SKM-1 (cell line): ENCODE measurements around the gene STRIP2.
"Not testable (repeated sequence)": the region's sequence is repeated elsewhere in the genome, so short reads cannot be mapped to it uniquely, and the experiment has no call there.

Experiments used
- DNase-seq: peaks from one replicate; lab custom pipeline; 2025; ENCODE audit not compliant: unreplicated experiment; lab: John Stamatoyannopoulos, UW

Gene STRIP2

GRCh38 chr7:129417073-129417472 lies 17.2 kb upstream of the STRIP2 start:
- DNase-seq: no peak

GRCh38 chr7:129421717-129422250 lies 12.4 kb upstream of the STRIP2 start:
- DNase-seq: no peak

DNA sequence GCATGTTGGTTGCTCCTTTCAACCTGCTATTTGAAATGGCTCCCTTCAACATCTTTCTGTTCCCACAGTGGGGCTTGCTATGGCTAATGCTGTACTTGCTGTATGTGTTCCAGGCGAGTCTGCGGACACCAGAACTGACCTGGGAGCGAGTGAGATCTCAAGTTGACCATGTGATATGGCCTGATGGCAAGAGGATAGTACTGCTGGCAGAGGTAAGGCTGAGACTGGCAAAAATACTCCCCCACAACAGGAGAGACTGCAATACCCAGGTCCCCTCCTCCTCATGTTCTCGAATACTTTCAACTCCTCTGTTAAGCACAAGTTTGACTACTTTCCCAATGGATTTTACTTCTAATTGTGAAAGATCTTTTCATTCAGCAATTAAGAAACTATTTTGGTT lies 11.5 kb upstream of the STRIP2 start:
- DNase-seq: no peak

- no peak for DNase-seq
Measured at GRCh38 chr7:129423700-129424410, 10.4 kb upstream of the STRIP2 start.

GRCh38 chr7:129426482-129426881 lies 7.8 kb upstream of the STRIP2 start:
- no peak for DNase-seq

- DNase-seq: no peak
Measured at GRCh38 chr7:129427526-129428045, 6.6 kb upstream of the STRIP2 start.

- DNase-seq: no peak
Measured at GRCh38 chr7:129431911-129432643, 2.2 kb upstream of the STRIP2 start.

DNA sequence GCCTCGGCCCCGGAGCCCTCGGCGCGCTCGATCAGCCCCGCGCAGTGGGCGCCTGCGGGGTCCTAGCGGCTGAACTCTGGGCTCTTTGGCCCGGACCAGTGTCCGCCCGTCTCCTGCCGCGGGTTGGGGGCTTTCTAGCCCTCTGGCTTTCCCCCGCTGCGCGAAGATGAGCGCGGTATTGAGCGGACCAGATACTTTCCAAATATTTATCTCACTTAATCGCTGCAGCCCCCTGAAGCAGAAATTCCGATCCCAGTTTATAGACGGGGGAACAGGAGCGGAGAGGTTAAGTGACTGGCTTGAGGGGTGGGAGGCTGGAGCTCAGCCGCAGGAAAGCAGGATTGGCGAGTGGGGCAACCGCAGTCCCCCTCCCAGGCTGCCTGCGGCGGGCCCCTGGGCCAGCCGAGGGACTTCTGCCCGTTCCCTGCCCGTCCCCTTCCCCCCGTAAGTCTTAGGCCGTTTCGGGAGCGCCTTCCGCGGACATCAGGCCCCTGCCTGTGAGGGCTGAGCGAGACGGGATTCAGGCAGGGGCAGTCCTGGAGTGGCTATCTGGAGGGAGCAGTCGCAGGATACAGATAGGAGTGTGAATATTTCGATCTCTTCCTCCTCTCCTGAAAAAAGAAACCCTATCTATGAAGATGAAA lies 565 bp downstream of the STRIP2 start:
- no peak for DNase-seq

DNA sequence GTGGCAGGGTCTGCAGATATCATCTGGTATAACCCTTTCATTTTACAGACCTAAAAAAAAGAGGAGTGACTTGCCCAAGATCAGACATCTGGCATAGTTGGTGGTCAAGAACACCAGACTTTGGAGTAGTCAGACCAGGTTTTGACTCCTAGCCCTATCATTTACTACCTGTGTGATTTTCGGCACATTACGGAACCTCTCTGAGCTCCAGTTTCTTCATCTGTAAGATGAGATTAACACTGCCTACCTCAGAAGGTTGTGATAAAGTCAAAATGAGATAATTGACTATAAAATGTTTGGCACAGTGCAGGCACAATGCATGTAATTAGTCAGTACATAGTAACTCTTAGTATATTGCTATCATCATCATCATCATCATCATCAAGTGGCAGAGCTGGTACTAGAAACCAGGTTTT lies 1.2 kb downstream of the STRIP2 start:
- DNase-seq: no peak

DNA sequence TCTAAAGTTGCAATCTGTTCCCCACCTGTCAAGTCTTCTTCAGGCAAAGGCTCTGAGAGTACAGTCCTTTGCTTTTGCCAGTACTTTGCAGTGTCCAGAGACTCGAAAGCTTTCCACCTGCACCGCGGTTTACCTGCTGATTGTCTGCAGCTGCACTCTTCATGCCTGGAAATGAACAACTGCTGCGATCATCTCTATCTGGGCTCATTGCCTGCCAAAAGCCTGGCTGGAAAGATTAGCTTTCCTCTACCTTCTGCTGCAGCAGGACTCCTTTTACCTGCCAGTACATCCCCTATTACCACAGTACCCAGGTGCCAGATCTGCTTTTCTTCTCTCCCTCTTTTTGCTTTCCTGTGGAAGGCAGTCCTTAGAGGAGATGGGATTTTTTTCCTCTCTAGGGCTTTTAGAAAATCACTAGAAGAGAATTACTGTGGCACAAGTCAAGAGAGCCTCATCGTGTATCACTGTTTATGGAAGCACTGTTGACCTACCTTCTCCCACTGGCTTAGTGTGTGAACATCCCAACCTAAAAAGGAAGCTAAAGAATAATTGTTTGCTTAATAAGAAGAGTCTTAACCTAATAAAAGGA lies 2.2 kb downstream of the STRIP2 start:
- no peak for DNase-seq

GRCh38 chr7:129437190-129437589 lies 3.0 kb downstream of the STRIP2 start:
- no peak for DNase-seq

- no peak for DNase-seq
Measured at GRCh38 chr7:129438281-129438838, 4.1 kb downstream of the STRIP2 start.

- no peak for DNase-seq
Measured at GRCh38 chr7:129438839-129439651, 4.8 kb downstream of the STRIP2 start.

DNA sequence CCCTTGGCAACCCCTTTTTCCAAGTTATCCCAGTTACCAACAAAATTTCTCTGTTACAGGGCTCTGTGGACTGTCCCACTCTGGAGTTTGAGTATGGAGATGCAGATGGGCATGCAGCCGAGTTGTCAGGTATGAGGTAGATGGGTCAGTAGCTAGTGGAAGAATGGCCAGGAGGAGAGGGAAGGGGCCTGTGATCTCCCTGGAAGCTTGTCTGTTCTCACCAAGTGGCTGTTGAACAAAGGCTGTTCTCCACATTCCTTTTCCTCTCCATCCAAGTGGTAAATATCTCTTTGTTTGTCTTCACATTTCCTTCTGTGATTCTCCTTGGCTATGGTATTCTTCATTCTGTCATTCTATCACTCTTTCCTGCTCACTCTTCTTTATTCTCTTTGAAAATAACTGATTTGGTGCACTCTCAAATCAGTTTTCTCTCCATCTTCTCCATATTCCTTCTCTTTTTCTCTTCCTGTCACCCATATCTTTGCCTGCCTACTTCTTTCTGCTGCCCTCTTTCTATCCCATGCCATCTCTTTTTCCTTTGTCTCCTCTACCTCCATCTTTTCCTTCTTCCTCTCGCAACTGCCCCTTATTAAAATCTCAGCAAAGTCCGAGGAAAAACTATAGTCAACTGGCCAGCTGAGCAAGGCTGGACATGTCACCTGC lies 5.9 kb downstream of the STRIP2 start:
- no peak for DNase-seq

DNA sequence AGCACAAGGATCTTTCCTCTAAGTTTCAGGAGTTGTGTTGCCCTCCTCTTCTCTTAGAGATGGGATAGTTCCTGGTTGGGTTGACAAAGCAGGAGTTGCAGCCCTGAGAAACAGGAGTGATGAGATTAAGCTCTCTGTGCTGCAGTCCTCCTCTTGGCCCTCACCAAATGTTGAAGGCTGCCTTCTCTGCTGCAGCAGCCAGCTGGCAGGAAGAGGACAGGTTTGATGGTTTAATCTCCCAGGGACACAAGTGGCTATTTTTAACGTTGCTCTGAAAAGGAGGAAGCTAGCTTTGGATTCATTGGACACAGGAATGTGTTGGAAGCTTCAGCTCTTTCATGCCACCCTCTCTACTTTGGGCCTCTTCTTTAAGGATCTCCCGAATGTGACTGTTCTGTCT lies 9.4 kb downstream of the STRIP2 start:
- no peak for DNase-seq

GRCh38 chr7:129444776-129445175 lies 10.5 kb downstream of the STRIP2 start:
- not testable (repeated sequence) for DNase-seq

DNA sequence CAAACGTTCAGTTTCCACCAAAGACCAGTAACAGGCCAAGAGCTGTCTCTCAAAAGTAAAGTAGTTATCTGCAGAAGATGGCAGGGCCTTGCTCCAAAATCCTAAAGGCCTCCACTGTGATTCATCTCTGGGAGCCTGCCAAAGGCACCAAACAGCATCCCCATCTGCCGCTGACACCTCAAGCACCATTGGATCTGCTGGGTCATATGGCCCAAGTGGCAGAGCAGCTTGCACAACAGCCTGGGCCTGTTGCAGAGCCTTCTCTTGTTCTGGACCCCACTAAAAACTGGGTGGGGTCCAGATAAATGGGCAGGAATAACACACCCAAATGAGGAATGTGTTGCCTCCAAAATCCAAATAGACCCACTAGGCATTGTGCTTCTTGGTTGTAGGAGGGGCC lies 12.7 kb downstream of the STRIP2 start:
- not testable (repeated sequence) for DNase-seq

DNA sequence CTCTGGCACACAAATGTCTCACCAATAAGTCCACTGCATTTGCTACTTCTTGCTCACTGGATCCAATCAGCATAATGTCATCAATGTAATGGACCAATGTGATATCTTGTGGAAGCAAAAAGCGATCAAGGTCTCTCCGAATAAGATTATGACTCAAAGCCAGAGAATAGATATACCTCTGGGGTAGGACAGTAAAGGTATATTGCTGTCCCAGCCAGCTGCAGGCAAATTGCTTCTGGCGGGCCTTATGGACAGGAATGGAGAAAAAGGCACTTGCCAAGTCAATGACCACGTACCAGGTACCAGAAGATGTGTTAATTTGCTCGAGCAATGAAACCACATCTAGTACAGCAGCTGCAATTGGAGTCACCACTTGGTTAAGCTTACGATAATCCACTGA lies 13.2 kb downstream of the STRIP2 start:
- DNase-seq: not testable (repeated sequence)

DNA sequence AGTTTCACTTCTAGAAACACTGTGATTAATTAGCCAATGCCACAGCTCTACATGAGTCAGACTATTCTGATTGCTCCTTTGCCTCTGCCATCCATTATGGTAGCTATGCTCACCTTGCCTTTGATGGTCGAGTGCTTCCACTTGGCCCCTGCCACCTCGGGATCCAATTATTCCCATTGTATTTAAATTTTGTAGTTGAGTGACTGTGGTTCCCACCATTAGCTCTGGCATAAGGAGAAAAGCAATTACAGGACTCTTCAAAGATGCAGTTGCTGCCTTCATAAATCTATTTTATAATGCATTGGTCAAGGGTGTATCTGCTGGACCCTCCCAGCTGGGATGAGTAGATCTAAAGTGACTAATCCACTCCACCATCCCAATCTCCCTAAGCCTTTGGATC lies 14.4 kb downstream of the STRIP2 start:
- DNase-seq: not testable (repeated sequence)

DNA sequence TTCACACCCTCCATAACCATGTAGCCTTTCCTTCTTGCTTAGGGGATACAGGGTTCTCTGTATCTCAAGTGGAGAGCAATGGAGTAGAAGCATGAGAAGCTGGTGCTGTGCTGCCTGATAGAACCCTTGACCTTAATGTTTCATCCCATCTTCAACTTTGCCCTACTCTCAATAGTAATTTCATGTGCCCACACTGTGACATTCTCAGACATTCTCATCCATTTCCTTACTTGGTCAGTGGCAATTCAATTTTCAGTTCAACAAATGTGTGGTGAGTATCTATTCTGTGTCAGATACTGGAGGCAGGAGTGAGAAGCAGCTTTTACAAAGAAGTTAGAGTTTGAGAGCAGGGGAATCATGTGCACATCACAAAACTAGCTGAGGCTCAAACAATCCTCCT lies 16.1 kb downstream of the STRIP2 start:
- no peak for DNase-seq
